HG03045 (cell line): ENCODE results near the gene CD34.

Experiments
- ATAC-seq: cut with Tn5 transposase; IDR thresholded peaks from one replicate; pipeline ENCODE4 v1.9.1; 2021; ENCODE audit warnings: mild to moderate bottlenecking, moderate library complexity; ENCODE audit not compliant: unreplicated experiment

CD34 gene

DNA sequence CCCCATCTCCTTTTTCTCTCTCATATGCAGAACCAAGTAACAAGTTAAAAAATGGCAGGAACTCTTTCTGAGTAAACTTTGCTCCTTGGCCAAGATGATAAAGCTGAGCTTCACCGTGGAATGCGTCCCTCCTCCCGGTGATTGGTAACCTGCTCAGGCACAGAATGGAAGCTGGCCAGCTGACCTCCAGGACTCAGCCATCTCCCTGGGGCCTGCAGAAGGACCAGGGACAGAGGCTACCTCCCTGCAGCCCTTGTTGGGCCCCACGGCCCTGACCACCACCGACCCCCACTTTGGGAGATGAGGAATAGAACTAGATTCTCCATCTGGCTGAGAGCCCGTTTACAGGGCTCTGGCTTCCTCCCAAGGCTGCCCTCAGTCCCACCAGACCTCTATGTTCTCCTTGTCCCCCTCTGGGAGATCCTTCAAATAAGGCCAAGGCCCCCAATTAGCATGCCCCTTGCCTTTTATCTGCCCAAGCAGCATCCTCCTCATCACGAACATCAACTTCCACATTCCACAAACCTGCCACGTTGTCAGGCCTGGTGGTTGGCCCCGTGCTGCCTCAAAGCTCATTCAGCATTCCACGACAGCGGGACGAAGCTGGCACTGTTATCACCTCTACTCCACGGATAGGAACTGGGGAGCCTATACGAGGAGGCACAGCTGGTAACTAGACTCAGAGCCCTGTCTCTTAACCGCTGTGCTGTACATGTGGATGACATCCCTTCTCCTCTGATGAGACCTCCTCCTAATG is 74.2 kb downstream of the CD34 start:
- ATAC-seq: no peak

GRCh38 chr1:207835958-207836357 is 75.0 kb downstream of the CD34 start:
- ATAC-seq: no peak

- no peak for ATAC-seq
These were observed 76.8 kb downstream of the CD34 start for GRCh38 chr1:207833956-207834660.

DNA sequence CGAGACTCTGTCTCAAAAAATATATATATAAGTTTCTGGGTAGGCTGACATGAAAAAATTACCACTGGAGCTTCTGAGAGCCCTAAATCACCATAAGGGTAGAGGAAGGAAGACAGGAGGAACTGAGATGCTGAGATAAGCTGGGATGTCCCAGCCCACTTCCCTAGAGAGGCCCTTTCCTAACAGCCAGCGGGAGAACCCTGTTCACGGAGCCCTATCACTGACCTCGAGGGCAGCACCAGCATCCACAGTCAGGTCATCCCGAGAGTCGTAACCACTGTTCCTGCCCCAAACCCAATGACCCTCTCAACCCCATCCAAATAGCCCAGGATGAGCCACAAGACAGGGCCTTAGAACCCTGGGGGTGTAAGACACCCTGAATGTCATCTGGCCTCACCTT is 77.5 kb downstream of the CD34 start:
- no peak for ATAC-seq

DNA sequence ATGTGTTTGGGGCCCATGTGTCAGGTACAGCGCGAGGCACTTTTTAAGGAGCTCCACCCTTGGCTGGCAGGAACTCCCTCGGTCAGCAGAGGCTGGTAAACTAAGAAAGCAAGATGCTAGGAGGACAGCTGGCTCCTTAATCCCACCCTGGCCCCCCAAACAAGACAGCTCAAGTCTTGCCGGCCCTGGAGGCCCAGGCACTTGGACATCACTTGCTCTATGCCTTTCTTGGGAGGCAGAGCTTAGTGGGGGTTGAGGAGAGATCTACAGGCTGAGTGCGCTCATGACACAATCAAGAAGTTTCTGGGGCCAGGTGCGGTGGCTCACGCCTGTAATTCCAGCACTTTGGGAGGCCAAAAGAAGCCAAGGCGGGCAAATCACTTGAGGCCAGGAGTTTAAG is 78.1 kb downstream of the CD34 start:
- ATAC-seq: no peak

DNA sequence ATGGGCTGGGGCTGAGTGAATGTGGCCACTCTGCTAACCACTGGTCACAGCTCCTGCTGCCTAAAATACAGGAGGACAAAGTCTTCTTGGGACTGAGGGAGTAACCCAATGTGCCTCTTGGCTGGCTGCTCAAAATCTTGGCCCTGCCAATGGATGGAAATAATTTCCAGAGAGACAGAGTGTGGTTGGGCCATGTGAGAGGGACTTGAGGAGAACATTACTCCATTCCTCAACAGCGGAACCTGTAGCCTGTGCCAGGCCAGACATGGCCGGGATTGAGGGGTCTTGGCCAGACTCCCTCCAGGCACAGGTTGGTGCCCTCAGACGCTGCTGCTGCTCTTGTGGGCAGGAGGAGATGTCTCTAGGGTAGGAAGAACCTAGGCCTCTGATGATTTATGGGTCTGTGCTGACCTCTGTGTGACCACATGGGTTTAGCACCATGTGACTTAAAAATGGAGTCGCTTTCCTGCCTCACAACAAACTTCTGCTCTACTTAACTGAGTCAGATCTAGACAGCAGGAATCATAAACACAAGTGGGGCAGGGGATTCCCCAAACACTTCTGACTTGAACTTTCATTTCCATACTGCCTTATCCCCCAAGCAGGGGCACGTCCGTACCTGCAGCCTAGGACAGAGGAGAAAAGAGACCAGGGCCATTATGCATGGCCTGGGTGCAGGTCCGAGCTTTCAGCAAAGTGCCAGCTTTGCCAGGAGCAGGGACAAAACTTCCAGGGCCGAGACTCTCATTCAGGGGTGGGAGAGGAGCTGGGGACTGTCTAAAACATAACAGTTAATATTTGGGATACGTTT is 79.2 kb downstream of the CD34 start:
- ATAC-seq: peak; percentile 89
